Inflammatory macrophage treated with lipopolysaccharide for 4 hours (primary cell): Measurements from ENCODE around the gene TMEM165.
"Not testable (repeated sequence)": the region's sequence is repeated elsewhere in the genome, so short reads cannot be mapped to it uniquely, and the experiment has no call there.

Experiments
- DNase-seq: peaks from one replicate; pipeline ENCODE4 v3.0.0-alpha.2; 2020

TMEM165 gene

DNA sequence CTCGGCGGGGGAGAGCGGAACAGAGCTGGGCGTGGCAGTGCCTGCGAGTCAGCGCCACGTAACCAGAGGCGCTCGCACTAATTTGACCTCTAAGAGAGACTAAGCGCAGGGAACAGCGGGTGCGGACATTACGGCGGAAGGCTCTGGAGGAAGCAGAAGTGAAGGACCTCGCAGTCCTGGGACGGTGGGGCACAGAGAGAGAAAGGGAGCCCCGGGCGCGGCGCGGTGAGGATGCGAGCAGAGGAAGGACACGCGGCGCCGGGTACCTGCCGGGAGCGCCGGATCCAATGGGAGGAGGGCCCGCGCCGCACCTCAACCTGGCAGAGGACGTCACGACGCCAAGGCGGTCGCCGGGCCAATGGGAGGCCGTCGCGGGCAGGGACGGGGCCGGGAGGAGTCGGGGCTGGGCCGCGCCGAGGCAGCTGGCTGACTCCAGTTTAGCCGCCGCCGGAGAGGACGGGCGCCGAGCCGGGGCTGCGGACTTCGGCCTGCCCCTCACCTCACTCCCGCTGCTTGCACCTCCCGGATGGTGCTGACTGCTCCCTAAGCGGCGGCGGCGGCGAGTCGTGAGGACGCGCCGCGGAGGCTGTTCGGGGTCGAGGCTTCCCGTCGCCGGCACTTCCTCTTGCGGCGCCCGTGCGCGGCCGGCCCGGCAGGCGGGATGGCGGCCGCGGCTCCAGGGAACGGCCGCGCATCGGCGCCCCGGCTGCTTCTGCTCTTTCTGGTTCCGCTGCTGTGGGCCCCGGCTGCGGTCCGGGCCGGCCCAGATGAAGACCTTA, at the start of gene TMEM165:
Gene TMEM165 (plus strand): TSS at position 429 of the 779 bp plus-strand sequence. CDS start 233 bp downstream, at position 662.
- peak; percentile 95 for DNase-seq

- DNase-seq = peak; percentile 83
Measured at GRCh38 chr4:55345980-55346850, 49.5 kb upstream of the TMEM165 start, which contains the start of gene SRD5A3. Gene SRD5A3 (plus strand): TSS chr4:55346242. CDS start chr4:55346337, 95 bp downstream.

DNA sequence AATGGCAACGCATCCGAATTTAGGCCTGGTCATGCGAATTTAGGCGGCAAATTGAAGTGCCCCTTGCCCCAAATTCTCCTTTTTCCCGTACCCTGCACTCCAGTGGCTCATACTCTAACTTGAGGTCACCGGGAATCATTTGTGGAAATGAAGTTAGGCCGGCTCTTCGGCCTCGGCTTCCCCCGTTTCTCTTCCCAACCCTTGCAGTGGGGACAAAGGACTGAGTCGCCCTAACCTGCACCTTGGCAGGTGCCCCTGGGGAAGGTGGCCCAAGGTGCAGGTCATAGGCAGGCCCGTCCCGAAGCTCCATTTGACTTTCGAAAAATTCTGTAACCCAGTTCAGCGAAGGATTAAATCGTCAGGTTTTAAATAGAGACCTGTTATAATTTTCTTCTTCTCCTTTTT, 48.9 kb upstream of the TMEM165 start:
- no peak for DNase-seq

DNA sequence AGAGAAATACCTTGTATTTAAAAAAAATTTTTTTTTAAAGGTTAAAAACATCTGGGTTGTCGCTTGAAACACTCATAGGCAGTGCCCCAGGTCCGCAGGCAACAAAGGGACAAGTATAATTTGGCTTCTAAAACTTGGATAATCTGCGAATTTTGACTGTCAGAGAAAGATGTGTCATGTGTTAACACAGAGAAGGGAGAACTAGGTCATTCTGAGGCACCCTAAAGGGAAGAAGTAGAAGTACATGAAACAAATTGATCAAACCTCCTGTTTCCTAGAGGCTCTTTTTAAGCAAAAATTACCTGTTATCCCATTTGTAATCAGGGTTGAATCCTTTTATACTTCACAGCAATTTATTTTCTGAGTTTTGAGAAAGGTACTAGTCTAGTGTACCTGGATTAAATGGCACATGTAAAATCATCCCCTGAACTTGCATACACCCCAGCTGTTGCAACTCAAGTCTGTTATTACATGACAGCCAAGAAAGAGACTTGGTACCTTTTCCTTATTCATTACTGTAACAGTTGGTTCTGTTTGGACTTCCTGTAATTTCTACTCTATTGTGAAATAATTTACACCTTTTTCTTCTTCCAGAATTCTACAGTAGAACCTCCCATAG, 48.0 kb upstream of the TMEM165 start:
- peak; percentile 49 for DNase-seq

- DNase-seq = no peak
Measured at GRCh38 chr4:55348466-55348865, 47.3 kb upstream of the TMEM165 start.

DNA sequence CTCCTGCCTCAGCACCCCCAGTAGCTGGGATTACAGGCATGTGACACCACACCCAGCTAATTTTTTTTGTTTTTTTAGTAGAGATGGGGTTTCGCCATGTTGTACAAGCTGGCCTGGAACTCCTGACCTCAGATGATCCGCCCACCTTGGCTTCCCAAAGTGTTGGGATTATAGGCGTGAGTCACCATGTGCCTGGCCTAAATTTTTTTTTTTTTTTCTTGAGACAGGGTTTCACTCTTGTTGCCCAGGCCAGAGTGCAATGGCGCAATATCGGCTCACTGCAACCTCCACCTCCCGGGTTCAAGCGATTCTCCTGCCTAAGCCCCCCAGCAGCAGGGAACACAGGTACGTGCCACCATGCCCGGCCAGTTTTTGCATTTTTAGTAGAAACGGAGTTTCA, 44.9 kb upstream of the TMEM165 start:
- DNase-seq = peak; percentile 26

- DNase-seq = no peak
Measured at GRCh38 chr4:55351824-55352223, 43.9 kb upstream of the TMEM165 start.

- peak; percentile 56 for DNase-seq
Measured at GRCh38 chr4:55352726-55353125, 43.0 kb upstream of the TMEM165 start.

- DNase-seq = not testable (repeated sequence)
Measured at GRCh38 chr4:55353228-55353747, 42.5 kb upstream of the TMEM165 start.

- DNase-seq = no peak
Measured at GRCh38 chr4:55354648-55355047, 41.1 kb upstream of the TMEM165 start.

- DNase-seq = no peak
Measured at GRCh38 chr4:55355555-55355954, 40.2 kb upstream of the TMEM165 start.

DNA sequence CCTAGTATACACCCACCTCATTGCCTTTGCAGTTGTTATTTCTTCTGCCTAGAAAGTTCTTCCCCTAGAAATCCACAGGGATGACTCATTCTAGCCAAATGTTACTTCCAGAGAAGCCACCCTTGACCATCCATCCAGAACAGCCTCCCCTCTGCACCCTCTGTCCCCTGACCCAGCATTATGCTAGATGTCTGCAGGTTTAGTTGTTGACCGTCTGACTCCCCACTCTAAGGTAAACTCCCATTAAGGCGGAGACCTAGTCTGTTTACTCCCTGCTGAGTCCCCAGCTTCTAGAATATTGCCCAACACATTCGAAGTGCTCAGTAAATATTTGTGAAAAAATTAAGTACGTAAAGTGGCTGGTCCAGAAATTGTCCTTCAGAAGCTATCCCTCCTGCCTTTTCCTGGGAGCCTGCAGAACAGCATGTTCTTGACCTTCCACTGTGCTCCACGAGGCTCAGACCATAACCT, 38.7 kb upstream of the TMEM165 start:
- DNase-seq = no peak

- no peak for DNase-seq
Measured at GRCh38 chr4:55358246-55358645, 37.5 kb upstream of the TMEM165 start.

DNA sequence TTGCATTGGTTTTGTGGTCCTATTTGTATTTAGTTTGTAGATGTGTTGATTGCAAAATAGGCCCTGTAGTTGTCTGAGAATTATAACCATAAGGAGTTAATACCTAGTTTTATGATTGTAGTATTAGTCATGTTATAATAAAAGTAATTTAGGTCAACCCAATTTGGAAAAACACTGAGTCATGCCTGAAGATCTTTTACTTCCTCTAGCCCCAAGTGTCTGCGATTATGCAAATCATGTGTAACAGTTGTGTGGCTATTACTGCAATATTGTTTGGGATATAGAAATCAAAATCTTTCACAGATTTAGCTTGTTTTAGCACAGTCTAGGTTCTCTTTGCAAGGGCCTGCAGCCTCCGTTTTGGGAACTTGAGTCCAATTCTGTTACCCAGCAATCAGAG, 37.1 kb upstream of the TMEM165 start:
- DNase-seq = peak; percentile 95

- no peak for DNase-seq
Measured at GRCh38 chr4:55359397-55359916, 36.3 kb upstream of the TMEM165 start.

DNA sequence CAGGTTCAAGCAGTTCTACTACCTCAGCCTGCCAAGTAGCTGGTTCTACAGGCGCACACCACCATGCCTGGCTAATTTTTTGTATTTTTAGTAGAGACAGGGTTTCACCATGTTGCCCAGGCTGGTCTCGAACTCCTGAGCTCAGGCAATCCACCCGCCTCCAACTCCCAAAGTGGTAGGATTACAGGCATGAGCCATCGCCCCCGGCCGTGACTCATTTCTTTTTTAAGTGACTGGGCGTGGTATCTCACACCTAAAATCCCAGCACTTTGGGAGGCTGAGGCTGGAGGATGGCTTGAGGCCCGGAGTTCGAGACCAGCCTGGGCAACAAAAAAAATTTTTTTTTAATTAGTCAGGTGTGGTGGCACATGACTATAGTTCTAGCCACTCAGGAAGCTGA, 32.8 kb upstream of the TMEM165 start:
- DNase-seq = not testable (repeated sequence)

DNA sequence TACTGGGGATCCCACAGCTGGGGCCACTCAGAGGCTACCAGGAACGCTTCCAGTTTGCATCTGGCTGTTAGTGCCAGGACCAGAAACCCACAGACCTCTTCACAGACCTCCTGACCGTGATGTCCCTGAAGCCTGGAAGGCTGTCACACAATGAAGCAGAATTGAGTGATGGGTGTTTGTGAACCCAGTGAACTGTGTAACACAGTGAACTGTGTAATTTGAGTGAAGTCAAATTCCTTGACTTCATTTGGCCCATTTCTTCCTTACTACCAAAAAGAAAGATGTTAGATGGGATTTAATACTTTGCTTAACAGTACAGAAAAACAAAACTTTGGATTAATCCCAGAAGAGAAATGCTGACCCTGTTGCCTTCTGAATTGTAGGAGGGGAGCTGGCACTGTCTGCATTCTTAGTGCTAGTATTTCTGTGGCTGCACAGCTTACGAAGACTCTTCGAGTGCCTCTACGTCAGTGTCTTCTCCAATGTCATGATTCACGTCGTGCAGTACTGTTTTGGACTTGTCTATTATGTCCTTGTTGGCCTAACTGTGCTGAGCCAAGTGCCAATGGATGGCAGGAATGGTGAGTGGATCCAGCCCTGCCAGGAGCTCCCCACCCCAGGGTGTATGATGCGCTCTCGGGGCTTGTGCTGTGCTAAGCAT, 31.9 kb upstream of the TMEM165 start:
- no peak for DNase-seq

- no peak for DNase-seq
Measured at GRCh38 chr4:55364691-55365344, 30.9 kb upstream of the TMEM165 start.

- no peak for DNase-seq
Measured at GRCh38 chr4:55365345-55365728, 30.4 kb upstream of the TMEM165 start.

- DNase-seq = no peak
Measured at GRCh38 chr4:55366621-55367020, 29.1 kb upstream of the TMEM165 start.

DNA sequence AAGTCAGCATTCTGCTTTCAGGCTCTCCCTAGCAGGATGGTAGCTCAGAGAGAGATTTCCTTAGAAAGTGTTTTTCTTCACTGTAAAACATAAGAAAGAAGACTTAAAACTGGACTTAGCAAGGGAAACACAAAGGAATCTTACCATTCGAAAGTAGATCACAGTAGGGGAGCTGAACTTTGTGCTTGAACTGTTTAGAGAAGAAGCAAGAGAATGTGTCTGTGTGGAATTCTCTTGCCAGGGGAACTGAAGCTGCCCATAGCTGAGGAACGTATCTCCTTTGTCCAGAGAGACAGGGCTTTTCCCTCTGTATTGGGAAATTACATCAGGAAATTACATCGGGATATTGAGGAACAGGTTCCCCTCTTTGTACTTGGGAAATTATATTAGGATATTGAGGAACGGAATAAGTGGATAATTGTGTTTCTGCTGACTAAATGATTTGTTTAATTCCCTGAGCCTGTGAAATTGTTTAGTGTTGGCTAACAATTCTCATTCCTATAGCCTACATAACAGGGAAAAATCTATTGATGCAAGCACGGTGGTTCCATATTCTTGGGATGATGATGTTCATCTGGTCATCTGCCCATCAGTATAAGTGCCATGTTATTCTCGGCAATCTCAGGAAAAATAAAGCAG, 28.6 kb upstream of the TMEM165 start:
- DNase-seq = no peak
